Common myeloid progenitor, CD34-positive (primary cell): ENCODE measurements around the gene IQCH.

Experiments
- CTCF ChIA-PET: fragments of 350-600 bp; sonication (Branson Sonifier 250); formaldehyde crosslinking; loops from one replicate; lab custom pipeline; 2021; ENCODE audit warnings: antibody characterized with exemption; lab: Charles Lee
- POLR2A ChIA-PET: fragments of 350-600 bp; sonication (Branson Sonifier 250); formaldehyde crosslinking; loops from one replicate; lab custom pipeline; 2021; ENCODE audit warnings: antibody characterized with exemption; lab: Charles Lee
- DNase-seq, 3 donors: peaks; one replicate each; pipeline versions ENCODE4 v3.0.0 to v3.0.0-alpha.2; 2013
- H3K27ac ChIP-seq, 2 experiments: 1 replicate in 1 of 2; 2 replicates in 1 of 2; pipeline ENCODE4 v1.7.0; 2013; ENCODE audit warnings: inconsistent platforms in 2 of 2, low read length in 2 of 2, mild to moderate bottlenecking in 2 of 2, low read depth in 1 of 2, moderate library complexity in 1 of 2; ENCODE audit not compliant: severe bottlenecking in 2 of 2, insufficient read depth in 1 of 2, poor library complexity in 1 of 2
- H3K27me3 ChIP-seq, 5 experiments: replicated peaks in 2 of 5; 1 replicate in 3 of 5; 2 replicates in 2 of 5; pipeline versions ENCODE4 v1.6.1 to v1.7.0; 2013; ENCODE audit warnings: low read length in 4 of 5, mild to moderate bottlenecking in 2 of 5, moderate library complexity in 2 of 5, inconsistent platforms in 1 of 5; ENCODE audit not compliant: insufficient read depth in 5 of 5, control insufficient read depth in 4 of 5
- H3K36me3 ChIP-seq, 4 experiments: 1 replicate in 2 of 4; 2 replicates in 2 of 4; pipeline versions ENCODE4 v1.6.1 to v1.7.0; 2013; ENCODE audit warnings: low read length in 3 of 4, control low read depth in 1 of 4, mild to moderate bottlenecking in 1 of 4; ENCODE audit not compliant: control insufficient read depth in 4 of 4, insufficient read depth in 4 of 4
- H3K4me1 ChIP-seq, 4 experiments: 1 replicate in 3 of 4; 2 replicates in 1 of 4; pipeline versions ENCODE4 v1.6.1 to v1.7.1; 2013; ENCODE audit warnings: low read length in 3 of 4, mild to moderate bottlenecking in 3 of 4, control low read depth in 1 of 4, inconsistent platforms in 1 of 4, moderate library complexity in 1 of 4; ENCODE audit not compliant: control insufficient read depth in 4 of 4, insufficient read depth in 4 of 4; ENCODE audit errors: control extremely low read depth in 1 of 4
- H3K4me3 ChIP-seq, 7 experiments: 1 replicate in 4 of 7; 2 replicates in 3 of 7; pipeline versions ENCODE4 v1.5.1 to v1.7.0; 2013; ENCODE audit warnings: mild to moderate bottlenecking in 7 of 7, low read length in 6 of 7, moderate library complexity in 6 of 7, inconsistent platforms in 2 of 7, low read depth in 2 of 7, control low read depth in 1 of 7; ENCODE audit not compliant: insufficient read depth in 4 of 7, control insufficient read depth in 1 of 7; ENCODE audit errors: extremely low read depth in 1 of 7
- H3K9me3 ChIP-seq, 5 experiments: 1 replicate in 4 of 5; 2 replicates in 1 of 5; pipeline versions ENCODE4 v1.6.1 to v1.7.1; 2013; ENCODE audit warnings: low read length in 4 of 5, mild to moderate bottlenecking in 2 of 5, inconsistent platforms in 1 of 5, low read depth in 1 of 5, moderate library complexity in 1 of 5; ENCODE audit not compliant: control insufficient read depth in 4 of 5, insufficient read depth in 2 of 5; ENCODE audit errors: control extremely low read depth in 1 of 5
- WGBS: methylation state at CpG from one replicate; pipeline ENCODE4 v1.1.5; 2013; ENCODE audit not compliant: insufficient coverage; 5-methylcytosine and 5-hydroxymethylcytosine counted together

The IQCH gene

DNA sequence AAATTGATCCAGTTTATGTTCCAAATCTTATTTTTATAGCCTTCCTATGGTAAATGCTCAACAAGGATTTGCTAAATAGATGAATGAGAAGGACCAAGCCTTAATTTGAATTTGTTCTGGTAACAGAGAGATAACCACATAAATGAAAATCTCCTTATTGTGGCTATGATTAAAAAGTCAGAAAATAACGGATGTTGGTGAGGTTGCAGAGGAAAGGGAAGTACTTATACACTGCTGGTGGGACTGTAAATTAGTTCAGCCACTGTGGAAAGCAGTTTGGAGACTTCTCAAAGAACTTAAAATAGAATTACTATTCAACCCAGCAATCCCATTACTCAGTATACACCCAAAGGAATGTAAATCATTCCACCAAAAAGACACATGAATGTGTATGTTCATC, 26.3 kb upstream of the IQCH start:
- H3K9me3 ChIP-seq, result no peaks in the 10 kb centered on the region
- peak; percentile 39 to 84 (median 75) for DNase-seq
- no peaks in the 10 kb centered on the region for H3K27me3 ChIP-seq
- H3K4me3 ChIP-seq, result peak overlapping the region in 2 of 7 experiments; percentile 21 to 27
- ChIA-PET CTCF (interaction anchor here (1.6 kb wide), 1 partner anchor 12 kb away, joined by 3 read pairs; no protein-coding TSS in a partner anchor), POLR2A (no interaction called here)
- no peak overlapping the region for H3K27ac ChIP-seq
- peaks cover 7 to 32% (median 20%) of the 10 kb centered on the region in 4 experiments for H3K36me3 ChIP-seq
- no CpG with 5 or more reads among the region's 1 CpG for WGBS
- peaks cover 6 to 22% (median 12%) of the 10 kb centered on the region in 4 experiments for H3K4me1 ChIP-seq

DNA sequence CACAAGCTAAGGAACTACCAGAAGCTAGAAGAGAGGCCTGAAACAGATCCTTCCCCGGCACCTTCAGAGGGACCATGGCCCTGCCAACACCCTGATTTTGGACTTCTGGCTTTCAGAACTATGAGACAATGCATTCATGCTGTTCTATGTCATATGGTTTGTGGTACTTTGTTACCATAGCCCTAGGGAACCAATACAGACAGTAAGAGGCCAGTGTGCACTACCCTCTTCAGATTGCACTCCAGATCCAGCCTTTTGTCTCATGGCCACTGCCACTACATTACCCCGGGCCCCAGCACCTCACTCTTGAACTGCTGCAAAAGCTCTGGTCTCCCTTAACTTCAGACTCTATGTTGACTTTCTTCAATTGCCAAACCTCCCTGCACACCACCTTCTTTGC, 24.1 kb upstream of the IQCH start:
- POLR2A ChIA-PET, result interaction anchor here (0.6 kb wide), 1 partner anchor 1395 kb away, joined by 3 read pairs; no protein-coding TSS in a partner anchor

DNA sequence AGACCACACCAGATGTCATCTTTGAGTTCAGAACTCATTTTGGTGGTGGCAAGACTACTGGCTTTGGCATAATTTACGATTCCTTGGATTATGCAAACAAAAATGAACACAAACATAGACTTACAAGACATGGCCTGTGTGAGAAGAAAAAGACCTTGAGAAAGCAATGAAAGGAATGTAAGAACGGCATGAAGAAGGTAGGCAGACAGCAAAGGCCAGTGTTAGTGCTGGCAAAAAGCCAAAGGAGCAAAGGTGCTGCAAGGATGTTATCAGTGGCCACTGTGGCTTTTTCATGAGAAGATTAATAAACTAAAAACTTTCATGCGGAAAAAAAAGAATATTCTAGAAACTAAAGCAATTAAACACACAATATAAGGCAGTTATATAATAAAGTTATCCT, 22.0 kb upstream of the IQCH start:
- DNase-seq, result no peak
- peaks cover 9 to 43% (median 19%) of the 10 kb centered on the region in 4 experiments for H3K36me3 ChIP-seq
- 100% methylated on average over 1 of the region's 3 CpGs for WGBS
- POLR2A ChIA-PET, result no interaction called here
- CTCF ChIA-PET, result no interaction called here
- H3K4me1 ChIP-seq, result peaks cover 3 to 18% (median 9%) of the 10 kb centered on the region in 4 experiments
- H3K9me3 ChIP-seq, result no peaks in the 10 kb centered on the region
- H3K27me3 ChIP-seq, result no peaks in the 10 kb centered on the region
- H3K27ac ChIP-seq, result no peak overlapping the region
- no peak overlapping the region for H3K4me3 ChIP-seq

More for the DNA sequence above, 24.1 kb upstream of the IQCH start:
- Histone ChIP-seq H3K4me3 (no peak overlapping the region), H3K27me3 (no peaks in the 10 kb centered on the region), H3K27ac (no peak overlapping the region), H3K4me1 (peaks cover 6 to 22% (median 12%) of the 10 kb centered on the region in 4 experiments), H3K36me3 (peaks cover 7 to 45% (median 21%) of the 10 kb centered on the region in 4 experiments), H3K9me3 (no peaks in the 10 kb centered on the region)
- WGBS, result 100% methylated on average over 2 of the region's 2 CpGs
- CTCF ChIA-PET, result interaction anchor here (1.4 kb wide), 1 partner anchor 284 kb away, joined by 3 read pairs; no protein-coding TSS in a partner anchor
- no peak for DNase-seq

DNA sequence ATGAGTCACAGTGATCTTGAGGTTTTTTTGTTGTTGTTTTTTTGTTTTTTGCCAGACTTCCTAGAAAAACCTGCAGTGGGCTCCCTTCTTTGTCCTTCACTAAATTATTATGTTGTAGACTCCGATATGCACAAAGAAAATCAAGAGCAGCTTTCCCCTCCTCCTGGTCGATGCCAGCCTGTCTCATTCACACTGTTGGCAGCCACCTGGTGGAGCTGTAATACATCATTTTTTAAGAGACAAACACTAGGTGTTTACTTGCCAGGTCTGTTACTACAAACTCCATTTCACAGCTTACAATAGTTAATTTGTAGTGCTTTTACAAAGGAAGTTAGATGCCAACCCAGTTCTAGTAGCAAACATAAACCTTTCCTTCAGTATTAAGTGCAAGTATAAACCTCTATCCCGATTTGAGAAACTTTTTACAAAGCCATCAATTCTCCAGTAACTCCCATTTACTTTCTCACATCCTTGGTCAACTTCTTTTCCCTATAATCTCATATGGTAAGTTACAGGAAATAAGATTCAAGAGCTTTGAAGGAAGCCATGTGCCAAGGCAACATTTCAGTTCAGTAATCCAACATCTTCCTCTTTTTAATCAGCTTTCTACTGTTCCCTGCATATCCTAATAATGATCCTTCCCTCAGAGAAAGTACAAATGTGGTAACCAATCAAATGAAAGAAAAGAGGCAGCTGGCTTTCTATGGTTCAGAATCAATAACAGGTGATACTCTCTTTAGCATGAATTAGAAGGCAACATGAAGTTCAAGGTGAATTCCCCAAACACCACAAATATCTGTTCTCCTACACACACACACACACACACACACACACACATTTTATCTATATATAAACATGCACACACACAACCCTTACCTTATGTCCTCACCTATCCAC, 14.1 kb upstream of the IQCH start:
- Histone ChIP-seq H3K4me1 (peaks cover 3 to 27% (median 12%) of the 10 kb centered on the region in 4 experiments), H3K36me3 (peaks cover 0 to 2% (median 0%) of the 10 kb centered on the region in 4 experiments), H3K27ac (no peak overlapping the region), H3K9me3 (no peaks in the 10 kb centered on the region), H3K4me3 (no peak overlapping the region), H3K27me3 (no peaks in the 10 kb centered on the region)
- POLR2A ChIA-PET, result no interaction called here
- CTCF ChIA-PET, result interaction anchor here (0.8 to 1.7 kb wide), 5 partner anchors 11 to 193 kb away, joined by 3 to 4 read pairs (median 3); no protein-coding TSS in a partner anchor
- WGBS, result 50% methylated on average over 1 of the region's 3 CpGs
- peak in 1 of 3 donors; percentile 25 for DNase-seq

DNA sequence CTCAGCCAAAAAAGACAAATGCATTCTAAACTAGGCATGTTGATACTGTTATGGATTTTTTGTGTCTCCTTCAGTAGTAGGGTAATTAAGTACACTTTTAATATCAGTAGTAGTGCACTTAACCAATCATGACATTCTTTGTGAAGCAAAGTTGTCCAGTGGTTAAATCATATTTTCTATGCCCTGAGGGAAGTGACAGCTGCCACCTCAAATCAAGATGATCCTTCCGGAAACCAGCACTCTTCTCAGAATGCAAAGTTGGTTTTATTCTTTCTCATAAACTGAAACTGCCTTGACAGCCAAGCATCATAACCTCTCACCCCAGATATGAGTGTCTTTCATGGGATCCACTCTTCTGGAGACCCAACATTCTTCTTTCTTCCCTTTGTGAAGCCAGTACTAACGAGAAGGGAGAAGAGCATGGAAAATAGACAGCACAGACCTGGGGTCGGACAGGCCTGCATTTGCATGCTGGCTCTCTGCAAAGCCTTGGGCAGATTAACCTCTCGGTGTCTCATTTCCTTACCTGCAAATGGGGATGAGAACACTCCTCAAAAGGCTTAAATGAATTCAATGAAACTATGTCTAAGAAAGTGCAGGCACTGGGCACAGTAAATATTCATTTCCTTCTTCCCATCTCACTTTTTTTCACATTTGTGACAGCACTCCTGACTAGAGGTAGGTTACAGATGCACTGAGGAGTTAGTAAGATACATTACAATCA, 13.3 kb upstream of the IQCH start:
- 100% methylated on average over 3 of the region's 4 CpGs for WGBS
- ChIA-PET POLR2A (interaction anchor here (0.6 kb wide), 1 partner anchor 16 kb away, joined by 6 read pairs; no protein-coding TSS in a partner anchor), CTCF (interaction anchor here (1.7 kb wide), 1 partner anchor 12 kb away, joined by 4 read pairs; no protein-coding TSS in a partner anchor)
- no peak overlapping the region for H3K27ac ChIP-seq
- H3K27me3 ChIP-seq, result no peaks in the 10 kb centered on the region
- peaks cover 0 to 3% (median 2%) of the 10 kb centered on the region in 4 experiments for H3K36me3 ChIP-seq
- H3K4me3 ChIP-seq, result no peak overlapping the region
- DNase-seq, result no peak
- H3K9me3 ChIP-seq, result no peaks in the 10 kb centered on the region
- peaks cover 3 to 27% (median 12%) of the 10 kb centered on the region in 4 experiments for H3K4me1 ChIP-seq

DNA sequence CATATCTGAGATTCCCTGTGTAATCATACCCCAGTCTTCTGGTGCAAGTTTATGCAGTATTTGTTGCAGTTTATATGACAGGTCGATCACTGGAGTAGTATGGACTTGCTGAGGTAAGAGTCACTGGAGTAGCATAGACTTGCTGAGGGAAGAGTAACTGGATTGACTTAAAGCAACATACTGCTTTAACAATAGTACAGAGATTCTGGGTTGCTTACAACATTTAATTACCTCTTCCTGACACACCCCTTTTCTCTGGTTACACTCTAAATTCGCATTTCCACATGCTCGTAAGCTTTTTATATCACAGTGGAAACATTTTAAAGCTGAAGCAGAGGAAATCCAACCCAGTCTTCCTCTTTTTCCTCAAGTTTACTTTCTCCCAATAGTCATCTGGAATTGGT, 11.9 kb upstream of the IQCH start:
- no peaks in the 10 kb centered on the region for H3K27me3 ChIP-seq
- ChIA-PET POLR2A (no interaction called here), CTCF (no interaction called here)
- H3K36me3 ChIP-seq, result peaks cover 0 to 7% (median 5%) of the 10 kb centered on the region in 4 experiments
- no peak overlapping the region for H3K27ac ChIP-seq
- peak in 1 of 3 donors; percentile 28 for DNase-seq
- no peaks in the 10 kb centered on the region for H3K9me3 ChIP-seq
- H3K4me3 ChIP-seq, result no peak overlapping the region
- H3K4me1 ChIP-seq, result peaks cover 3 to 27% (median 12%) of the 10 kb centered on the region in 4 experiments
- 17% methylated on average over 1 of the region's 3 CpGs for WGBS
